Panc1 (cell line): ENCODE results near the gene MAP1B.

ENCODE experiments used
- POLR2AphosphoS5 ChIP-seq: IDR thresholded peaks from 2 replicates; pipeline ENCODE4 v1.6.1; 2012; ENCODE audit warnings: mild to moderate bottlenecking, low read depth, low read length, moderate library complexity
- SIN3A ChIP-seq: IDR thresholded peaks from 2 replicates; pipeline ENCODE4 v1.6.1; 2012; ENCODE audit warnings: low read depth, mild to moderate bottlenecking, low read length, moderate library complexity, borderline replicate concordance; ENCODE audit not compliant: insufficient read depth
- TF ChIP-seq, protein P1 (sequence below): fragments of 450-650 bp; IDR thresholded peaks from 2 replicates; pipeline ENCODE4 v1.5.1; 2017; ENCODE audit warnings: mild to moderate bottlenecking

GRCh38 chr5:72213482-72213881, 106.2 kb downstream of the MAP1B start:
- TF ChIP-seq, protein P1, sequence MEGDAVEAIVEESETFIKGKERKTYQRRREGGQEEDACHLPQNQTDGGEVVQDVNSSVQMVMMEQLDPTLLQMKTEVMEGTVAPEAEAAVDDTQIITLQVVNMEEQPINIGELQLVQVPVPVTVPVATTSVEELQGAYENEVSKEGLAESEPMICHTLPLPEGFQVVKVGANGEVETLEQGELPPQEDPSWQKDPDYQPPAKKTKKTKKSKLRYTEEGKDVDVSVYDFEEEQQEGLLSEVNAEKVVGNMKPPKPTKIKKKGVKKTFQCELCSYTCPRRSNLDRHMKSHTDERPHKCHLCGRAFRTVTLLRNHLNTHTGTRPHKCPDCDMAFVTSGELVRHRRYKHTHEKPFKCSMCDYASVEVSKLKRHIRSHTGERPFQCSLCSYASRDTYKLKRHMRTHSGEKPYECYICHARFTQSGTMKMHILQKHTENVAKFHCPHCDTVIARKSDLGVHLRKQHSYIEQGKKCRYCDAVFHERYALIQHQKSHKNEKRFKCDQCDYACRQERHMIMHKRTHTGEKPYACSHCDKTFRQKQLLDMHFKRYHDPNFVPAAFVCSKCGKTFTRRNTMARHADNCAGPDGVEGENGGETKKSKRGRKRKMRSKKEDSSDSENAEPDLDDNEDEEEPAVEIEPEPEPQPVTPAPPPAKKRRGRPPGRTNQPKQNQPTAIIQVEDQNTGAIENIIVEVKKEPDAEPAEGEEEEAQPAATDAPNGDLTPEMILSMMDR, result no peak
- no peak for TF ChIP-seq SIN3A
- no peak for TF ChIP-seq POLR2AphosphoS5
